GM23338 (cell line): ENCODE data around the gene FHIP1A. TPM values are rescaled to one million over a fixed set of nuclear protein-coding genes. Genes with fewer than 3 reads are reported as not detected.

Experiments used
- ATAC-seq: fragments of 200-7000 bp; cut with Tn5 transposase; 3 replicates; pipeline ENCODE4 v1.9.1; 2020
- DNase-seq: peaks from one replicate; pipeline ENCODE4 v3.0.0-alpha.2; 2015; ENCODE audit warnings: low spot score
- H2AFZ ChIP-seq: fragments of 200-600 bp; sonication (generic); 2 replicates; pipeline ENCODE4 v1.8.0; 2016; ENCODE audit warnings: antibody characterized with exemption, mild to moderate bottlenecking, moderate library complexity
- H3F3A ChIP-seq: fragments of 200-600 bp; sonication (generic); replicated peaks from 2 replicates; pipeline ENCODE4 v1.8.0; 2017; ENCODE audit warnings: antibody characterized with exemption, mixed run types, low read depth
- H3K27ac ChIP-seq: fragments of 200-600 bp; sonication (generic); 2 replicates; pipeline ENCODE4 v1.6.1; 2016; ENCODE audit warnings: low read depth
- H3K27me3 ChIP-seq: fragments of 200-600 bp; sonication (generic); 2 replicates; pipeline ENCODE4 v1.8.0; 2016; ENCODE audit warnings: mild to moderate bottlenecking, mixed run types, moderate library complexity; ENCODE audit not compliant: insufficient read depth
- H3K36me3 ChIP-seq: fragments of 200-600 bp; sonication (generic); 2 replicates; pipeline ENCODE4 v1.8.0; 2016; ENCODE audit warnings: mild to moderate bottlenecking; ENCODE audit not compliant: insufficient read depth
- H3K4me1 ChIP-seq: fragments of 200-600 bp; sonication (generic); 2 replicates; pipeline ENCODE4 v1.8.0; 2016; ENCODE audit warnings: mild to moderate bottlenecking, moderate library complexity; ENCODE audit not compliant: insufficient read depth
- H3K4me2 ChIP-seq: fragments of 200-600 bp; sonication (generic); 2 replicates; pipeline ENCODE4 v1.7.1; 2017; ENCODE audit warnings: mixed run types
- H3K4me3 ChIP-seq: fragments of 200-600 bp; sonication (generic); 2 replicates; pipeline ENCODE4 v1.6.1; 2016; ENCODE audit warnings: mixed run types
- H3K79me2 ChIP-seq: fragments of 200-600 bp; sonication (generic); replicated peaks from 2 replicates; pipeline ENCODE4 v1.8.0; 2017; ENCODE audit warnings: mild to moderate bottlenecking; ENCODE audit not compliant: insufficient read depth
- H3K9me2 ChIP-seq: fragments of 200-600 bp; sonication (generic); 2 replicates; pipeline ENCODE4 v1.8.0; 2017; ENCODE audit not compliant: insufficient read depth
- H4K20me1 ChIP-seq: fragments of 200-600 bp; sonication (generic); replicated peaks from 2 replicates; pipeline ENCODE4 v1.8.0; 2017; ENCODE audit warnings: mild to moderate bottlenecking; ENCODE audit not compliant: insufficient read depth
- H3K27ac Mint-ChIP-seq: 2 replicates; pipeline ENCODE4 v1.8.0; 2020; ENCODE audit warnings: inconsistent platforms, mild to moderate bottlenecking, moderate library complexity, mixed read lengths
- H3K27me3 Mint-ChIP-seq: 3 replicates; pipeline ENCODE4 v1.8.0; 2022; ENCODE audit warnings: low read depth, mild to moderate bottlenecking, moderate library complexity, mixed read lengths, inconsistent platforms; ENCODE audit not compliant: insufficient read depth, poor library complexity
- H3K36me3 Mint-ChIP-seq: 3 replicates; pipeline ENCODE4 v1.8.0; 2021; ENCODE audit warnings: low read depth, mild to moderate bottlenecking, inconsistent platforms, moderate library complexity, mixed read lengths
- H3K4me1 Mint-ChIP-seq: 3 replicates; pipeline ENCODE4 v1.8.0; 2020; ENCODE audit warnings: mild to moderate bottlenecking, inconsistent platforms, mixed read lengths
- H3K4me3 Mint-ChIP-seq: 3 replicates; pipeline ENCODE4 v1.8.0; 2021; ENCODE audit warnings: moderate library complexity, mild to moderate bottlenecking, inconsistent platforms, mixed read lengths
- H3K9me3 Mint-ChIP-seq: 3 replicates; pipeline ENCODE4 v1.8.0; 2020; ENCODE audit warnings: moderate library complexity, mild to moderate bottlenecking, inconsistent platforms, mixed read lengths
- CREB1 ChIP-seq: fragments of 250-450 bp; sonication (Bioruptor Pico); IDR thresholded peaks from 2 replicates; pipeline ENCODE4 v1.5.0; 2020; ENCODE audit warnings: low read depth, mild to moderate bottlenecking, moderate library complexity
- EZH2 ChIP-seq: fragments of 200-600 bp; sonication (generic); IDR thresholded peaks from one replicate; pipeline ENCODE4 v1.8.0; 2017; ENCODE audit warnings: antibody characterized with exemption, mild to moderate bottlenecking, low read depth; ENCODE audit not compliant: unreplicated experiment
- EZH2phosphoT487 ChIP-seq: fragments of 200-600 bp; sonication (generic); IDR thresholded peaks from one replicate; pipeline ENCODE4 v1.8.1; 2018; ENCODE audit warnings: antibody characterized with exemption; ENCODE audit not compliant: unreplicated experiment
- JUNB ChIP-seq: IDR thresholded peaks from one replicate; pipeline ENCODE4 v1.6.1; 2016; ENCODE audit warnings: antibody characterized with exemption; ENCODE audit not compliant: unreplicated experiment
- POLR2AphosphoS5 ChIP-seq: IDR thresholded peaks from 2 replicates; pipeline ENCODE4 v1.6.1; 2016; ENCODE audit warnings: antibody characterized with exemption, low read depth
- REST ChIP-seq: IDR thresholded peaks from one replicate; pipeline ENCODE4 v1.6.1; 2018; ENCODE audit warnings: antibody characterized with exemption; ENCODE audit not compliant: unreplicated experiment
- ZNF462 ChIP-seq: fragments of 250-450 bp; sonication (Bioruptor Pico); IDR thresholded peaks from 2 replicates; pipeline ENCODE4 v1.5.0; 2020; ENCODE audit warnings: mild to moderate bottlenecking, moderate library complexity
- polyA plus RNA-seq: library from polyadenylated mRNA; unstranded; fragments of >200 nt; fragmentation: Nextera tagmentation; extraction: Ambion mirVana; gene quantifications from 2 replicates; pipeline ENCODE4 v1.2.1, GENCODE V29; 2016
- total RNA-seq: library from RNA; depleted of rRNA; stranded (reverse); fragments of >200 nt; shearing (Covaris generic); gene quantifications from 2 replicates; pipeline ENCODE4 v1.2.3, GENCODE V29; 2014
- TF ChIP-seq, protein P1 (sequence below), 2 experiments: fragments of 200-600 bp in 1 of 2; sonication (generic) in 1 of 2; conservative IDR thresholded peaks; 2 replicates each; pipeline versions ENCODE4 v1.5.1 to v1.6.1; 2016 to 2017; ENCODE audit warnings: antibody characterized with exemption in 2 of 2, low read depth in 2 of 2, mild to moderate bottlenecking in 2 of 2, moderate library complexity in 1 of 2
- TF ChIP-seq, protein P2 (sequence below): IDR thresholded peaks from 2 replicates; pipeline ENCODE4 v1.6.1; 2016; ENCODE audit warnings: antibody characterized with exemption

The FHIP1A gene
- total and polyA plus RNA-seq, 2 experiments from 2014 or later = 11.3 to 108 TPM

DNA sequence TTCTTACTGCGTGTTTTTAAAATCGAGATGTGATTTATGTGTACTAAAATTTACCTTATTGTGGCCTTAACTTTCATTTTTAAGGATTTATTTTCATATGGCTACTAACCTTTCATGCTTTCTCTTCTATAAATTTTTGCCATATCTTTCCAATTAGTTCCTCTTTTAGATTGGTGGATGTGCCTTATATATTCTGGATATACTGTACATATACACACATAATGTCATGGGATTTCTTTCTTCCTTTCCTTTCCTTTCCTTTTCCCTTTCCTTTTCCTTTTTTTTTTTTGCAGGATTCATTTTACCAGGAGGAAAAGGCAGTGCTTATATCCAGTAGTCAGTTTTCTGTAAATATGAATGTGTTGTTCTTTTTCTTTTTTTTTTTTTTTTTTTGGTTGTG is 37.2 kb downstream of the FHIP1A start (continued):
- TF ChIP-seq, protein P1, sequence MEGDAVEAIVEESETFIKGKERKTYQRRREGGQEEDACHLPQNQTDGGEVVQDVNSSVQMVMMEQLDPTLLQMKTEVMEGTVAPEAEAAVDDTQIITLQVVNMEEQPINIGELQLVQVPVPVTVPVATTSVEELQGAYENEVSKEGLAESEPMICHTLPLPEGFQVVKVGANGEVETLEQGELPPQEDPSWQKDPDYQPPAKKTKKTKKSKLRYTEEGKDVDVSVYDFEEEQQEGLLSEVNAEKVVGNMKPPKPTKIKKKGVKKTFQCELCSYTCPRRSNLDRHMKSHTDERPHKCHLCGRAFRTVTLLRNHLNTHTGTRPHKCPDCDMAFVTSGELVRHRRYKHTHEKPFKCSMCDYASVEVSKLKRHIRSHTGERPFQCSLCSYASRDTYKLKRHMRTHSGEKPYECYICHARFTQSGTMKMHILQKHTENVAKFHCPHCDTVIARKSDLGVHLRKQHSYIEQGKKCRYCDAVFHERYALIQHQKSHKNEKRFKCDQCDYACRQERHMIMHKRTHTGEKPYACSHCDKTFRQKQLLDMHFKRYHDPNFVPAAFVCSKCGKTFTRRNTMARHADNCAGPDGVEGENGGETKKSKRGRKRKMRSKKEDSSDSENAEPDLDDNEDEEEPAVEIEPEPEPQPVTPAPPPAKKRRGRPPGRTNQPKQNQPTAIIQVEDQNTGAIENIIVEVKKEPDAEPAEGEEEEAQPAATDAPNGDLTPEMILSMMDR (conservative IDR thresholded peaks at IDR 0.05; ENCODE audit: low read depth in 2 of 2) = no peak
- TF ChIP-seq, protein P2, sequence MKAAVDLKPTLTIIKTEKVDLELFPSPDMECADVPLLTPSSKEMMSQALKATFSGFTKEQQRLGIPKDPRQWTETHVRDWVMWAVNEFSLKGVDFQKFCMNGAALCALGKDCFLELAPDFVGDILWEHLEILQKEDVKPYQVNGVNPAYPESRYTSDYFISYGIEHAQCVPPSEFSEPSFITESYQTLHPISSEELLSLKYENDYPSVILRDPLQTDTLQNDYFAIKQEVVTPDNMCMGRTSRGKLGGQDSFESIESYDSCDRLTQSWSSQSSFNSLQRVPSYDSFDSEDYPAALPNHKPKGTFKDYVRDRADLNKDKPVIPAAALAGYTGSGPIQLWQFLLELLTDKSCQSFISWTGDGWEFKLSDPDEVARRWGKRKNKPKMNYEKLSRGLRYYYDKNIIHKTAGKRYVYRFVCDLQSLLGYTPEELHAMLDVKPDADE = no peak
- TF ChIP-seq REST (no peak), JUNB (no peak), POLR2AphosphoS5 (no peak), CREB1 (no peak), EZH2phosphoT487 (no peak), EZH2 (no peak)

DNA sequence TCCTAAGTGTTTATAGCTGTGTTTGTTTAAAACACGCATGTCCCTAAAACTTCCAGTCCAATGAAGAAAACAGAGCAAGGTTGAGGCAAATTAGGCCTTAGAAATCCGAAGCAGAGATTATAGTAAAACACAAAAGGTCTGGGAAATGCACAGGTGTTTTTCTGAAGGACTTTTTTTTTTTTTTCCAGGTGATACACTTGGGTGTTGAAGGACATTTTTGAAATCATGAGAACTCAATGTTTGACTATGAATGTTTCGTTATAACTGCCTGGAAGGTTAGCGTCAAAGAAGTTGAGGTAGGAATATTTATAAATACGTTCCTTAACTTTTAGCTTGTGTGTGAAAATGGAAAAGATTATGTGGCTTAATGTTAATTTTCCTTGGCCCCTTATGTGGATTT is 45.5 kb downstream of the FHIP1A start:
- DNase-seq (no peak), ATAC-seq (no peak)
- Histone ChIP-seq H2AFZ (no peak overlapping the region), H3K79me2 (peaks cover 96% of the 10 kb centered on the region), H3K9me2 (no peaks in the 10 kb centered on the region), H3K4me2 (no peak overlapping the region), H3F3A (0 out of 2 replicates have a peak, but pooled peaks cover 4% of the 10 kb centered on the region), H3K36me3 (no peaks in the 10 kb centered on the region), H3K27me3 (no peaks in the 10 kb centered on the region), H4K20me1 (no peaks in the 10 kb centered on the region; the same call in none of the 2 replicates), H3K27ac (peak overlapping the region; percentile 34; the same call in 1 of the 2 replicates), H3K4me3 (no peak overlapping the region), H3K4me1 (peaks cover 50% of the 10 kb centered on the region)
- H3K4me1 Mint-ChIP-seq = peaks cover 50% of the 10 kb centered on the region
- H3K36me3 Mint-ChIP-seq = no peaks in the 10 kb centered on the region
- H3K27me3 Mint-ChIP-seq = no peaks in the 10 kb centered on the region
- H3K4me3 Mint-ChIP-seq = no peak overlapping the region
- no peak overlapping the region for H3K27ac Mint-ChIP-seq
- H3K9me3 Mint-ChIP-seq = no peaks in the 10 kb centered on the region; the same call in 2 of the 3 replicates
- TF ChIP-seq ZNF462 = no peak
- TF ChIP-seq, protein P1 (conservative IDR thresholded peaks at IDR 0.05; ENCODE audit: low read depth in 2 of 2) = no peak
